ENCODE results near the gene RFPL3.

The RFPL3 gene

GRCh38 chr22:32313532-32313931, 44.1 kb upstream of the RFPL3 start:
- no peak overlapping the region for H3K4me3 ChIP-seq (replicated peaks; ENCODE audit: low read depth, low read length)
- no peak for TF ChIP-seq CTCF (IDR thresholded peaks at IDR 0.05; ENCODE audit: low read depth, low read length, missing control alignments)
- DNase-seq (ENCODE audit: extremely low read depth, low read depth): no peak

- no peak overlapping the region for H3K4me3 ChIP-seq (replicated peaks; ENCODE audit: low read depth, low read length)
- no peak for DNase-seq (ENCODE audit: extremely low read depth, low read depth)
- TF ChIP-seq CTCF (IDR thresholded peaks at IDR 0.05; ENCODE audit: low read depth, low read length, missing control alignments): no peak
Observed at GRCh38 chr22:32317524-32317923, 40.1 kb upstream of the RFPL3 start.

- no peak for DNase-seq (ENCODE audit: extremely low read depth, low read depth)
- H3K4me3 ChIP-seq (replicated peaks; ENCODE audit: low read depth, low read length): no peak overlapping the region
- no peak for TF ChIP-seq CTCF (IDR thresholded peaks at IDR 0.05; ENCODE audit: low read depth, low read length, missing control alignments)
Observed at GRCh38 chr22:32318361-32318760, 39.3 kb upstream of the RFPL3 start.

GRCh38 chr22:32319861-32320406, 37.7 kb upstream of the RFPL3 start:
- no peak for TF ChIP-seq CTCF (IDR thresholded peaks at IDR 0.05; ENCODE audit: low read depth, low read length, missing control alignments)
- no peak for DNase-seq (ENCODE audit: extremely low read depth, low read depth)

GRCh38 chr22:32322986-32323385, 34.7 kb upstream of the RFPL3 start:
- H3K4me3 ChIP-seq (replicated peaks; ENCODE audit: low read depth, low read length): no peak overlapping the region
- no peak for TF ChIP-seq CTCF (IDR thresholded peaks at IDR 0.05; ENCODE audit: low read depth, low read length, missing control alignments)
- DNase-seq (ENCODE audit: extremely low read depth, low read depth): no peak

More at GRCh38 chr22:32319861-32320406, 37.7 kb upstream of the RFPL3 start:
- H3K4me3 ChIP-seq (replicated peaks; ENCODE audit: low read depth, low read length): no peak overlapping the region

GRCh38 chr22:32323513-32324164, 34.0 kb upstream of the RFPL3 start:
- H3K4me3 ChIP-seq (replicated peaks; ENCODE audit: low read depth, low read length): no peak overlapping the region
- DNase-seq (ENCODE audit: extremely low read depth, low read depth): no peak
- no peak for TF ChIP-seq CTCF (IDR thresholded peaks at IDR 0.05; ENCODE audit: low read depth, low read length, missing control alignments)

Measured in HFF-Myc (cell line).